Stimulated activated naive CD8-positive, alpha-beta T cell treated with anti-CD3 and anti-CD28 coated beads, Interleukin-15, Interleukin-2, amounts not matched to agents 100 U/mL and 50 U/mL, for 24 hours (primary cell): ENCODE measurements around the gene PSMC3IP.

Experiments
- ATAC-seq: fragments of 150-1000 bp; cut with Tn5 transposase; one replicate; pipeline ENCODE4 v1.10.0; 2021
- DNase-seq: peaks from one replicate; pipeline ENCODE4 v3.0.0; 2021

Gene PSMC3IP

DNA sequence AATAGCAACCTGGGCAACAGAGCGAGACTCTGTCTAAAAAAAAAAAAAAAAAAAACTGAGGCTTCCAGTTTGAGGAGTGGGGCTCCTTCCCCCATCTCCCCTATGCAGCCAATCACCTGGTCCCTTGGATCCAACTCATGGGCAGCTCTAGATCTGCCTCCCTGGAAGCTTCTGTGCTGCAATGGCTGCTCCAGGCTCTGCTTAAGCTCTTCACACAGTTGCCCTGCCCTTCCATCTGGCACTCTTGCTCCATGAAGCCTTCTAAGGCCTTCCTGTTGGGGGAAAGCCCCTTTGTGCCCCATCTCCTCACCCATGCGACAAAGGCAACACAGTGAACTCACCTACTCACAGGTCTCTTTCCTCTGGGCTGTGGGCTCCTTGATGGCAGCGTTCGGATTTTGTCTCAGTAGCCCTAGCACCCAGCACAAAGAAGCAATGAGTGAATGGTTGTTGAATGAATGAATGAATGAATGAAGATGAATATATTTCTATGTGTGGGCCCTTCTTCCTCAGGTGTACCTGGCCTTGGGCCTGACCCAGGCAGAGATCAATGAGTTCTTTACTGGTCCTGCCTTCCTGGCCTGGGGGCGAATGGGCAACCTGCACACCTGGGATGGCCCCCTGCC, 39.6 kb downstream of the PSMC3IP start:
- ATAC-seq = no peak
- DNase-seq = no peak

GRCh38 chr17:42537156-42537805, 40.2 kb downstream of the PSMC3IP start:
- DNase-seq (no peak), ATAC-seq (no peak)

GRCh38 chr17:42536372-42537155, 41.0 kb downstream of the PSMC3IP start:
- peak; percentile 83 for DNase-seq
- peak; percentile 79 for ATAC-seq

- DNase-seq (peak; percentile 94), ATAC-seq (peak; percentile 93)
Measured at GRCh38 chr17:42536048-42536371, 41.5 kb downstream of the PSMC3IP start, which contains the start of gene NAGLU. NAGLU (plus strand) TSS chr17:42536241; CDS start chr17:42536273, 32 bp downstream.

- no peak for DNase-seq
- peak; percentile 2 for ATAC-seq
Measured at GRCh38 chr17:42535155-42536047, 42.1 kb downstream of the PSMC3IP start.

GRCh38 chr17:42531455-42532354, 45.8 kb downstream of the PSMC3IP start:
- peak; percentile 66 for DNase-seq
- no peak for ATAC-seq

- DNase-seq = no peak
- no peak for ATAC-seq
Measured at GRCh38 chr17:42530952-42531454, 46.5 kb downstream of the PSMC3IP start.

DNA sequence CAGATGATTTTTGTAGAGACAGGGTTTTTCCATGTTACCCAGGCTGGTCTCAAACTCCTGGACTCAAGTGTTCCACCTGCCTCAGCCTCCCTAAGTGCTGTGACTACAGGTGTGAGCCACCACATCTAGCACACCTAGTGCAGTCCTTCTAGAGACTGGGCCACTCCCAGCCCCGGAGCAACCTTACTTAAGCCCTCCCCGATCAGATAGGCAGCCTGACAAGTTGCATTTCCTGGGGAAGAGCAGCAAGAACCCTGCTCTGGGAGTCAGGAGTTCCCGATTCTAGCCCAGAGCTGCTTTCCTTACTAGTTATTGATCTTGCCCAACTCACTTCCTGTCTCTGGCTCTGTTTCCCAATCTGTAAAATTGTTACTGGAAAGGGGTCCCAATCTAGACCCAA, 48.5 kb downstream of the PSMC3IP start:
- ATAC-seq (no peak), DNase-seq (no peak)

GRCh38 chr17:42527932-42528331, 49.6 kb downstream of the PSMC3IP start:
- DNase-seq (no peak), ATAC-seq (no peak)

GRCh38 chr17:42526031-42526444, 51.5 kb downstream of the PSMC3IP start:
- ATAC-seq = no peak
- no peak for DNase-seq

DNA sequence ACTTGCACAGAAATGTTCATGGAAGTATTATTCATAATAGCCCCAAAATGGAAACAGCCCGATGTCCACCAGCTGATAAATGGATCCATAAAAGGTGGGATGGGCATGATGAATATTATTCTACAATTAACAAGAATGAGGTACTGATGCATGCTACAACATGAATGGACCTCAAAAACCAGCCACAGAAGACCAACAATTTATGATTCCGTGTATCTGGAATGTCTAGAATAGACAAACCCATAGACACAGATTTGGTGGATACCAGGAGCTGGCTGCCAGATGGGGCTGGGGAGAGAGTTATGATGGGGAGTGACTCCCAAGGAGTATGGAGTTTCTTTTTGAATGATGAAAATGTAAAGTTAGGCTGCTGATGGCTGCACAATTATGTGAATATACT, 52.3 kb downstream of the PSMC3IP start:
- DNase-seq (no peak), ATAC-seq (no peak)

- no peak for ATAC-seq
Measured at GRCh38 chr17:42522798-42523278, 54.7 kb downstream of the PSMC3IP start.

More at GRCh38 chr17:42522798-42523278, 54.7 kb downstream of the PSMC3IP start:
- DNase-seq = no peak
